ENCODE measurements around the gene MMP17. TPM values are rescaled to one million over a fixed set of nuclear protein-coding genes. Genes with fewer than 3 reads are reported as not detected.
A peak's percentile ranks its signal among the peaks of the same experiment; 100 is the strongest.

The MMP17 gene
- 1 to 10 TPM in 2 of 4 donors, not detected in 2; 2.5 to 4.5 TPM for polyA plus RNA-seq
- long read RNA-seq, donor 1, partial matches to known transcripts: 0 of 3 reads
- long read RNA-seq, donor 1, other reads (novel, unspliced or antisense): 0 of 3 reads
- long read RNA-seq, donor 2: 0 reads
- long read RNA-seq, donor 3: 0 reads
- long read RNA-seq, donor 4: 0 reads
- long read RNA-seq, donor 5: 0 reads
- long read RNA-seq, donor 6: 0 reads
- long read RNA-seq, donor 7: 0 reads
- long read RNA-seq, donor 8: 0 reads
- long read RNA-seq, donor 9: 0 reads
- long read RNA-seq, donor 10, partial matches to known transcripts: 0 of 6 reads
- long read RNA-seq, donor 10, other reads (novel, unspliced or antisense): 0 of 6 reads

GRCh38 chr12:131827961-131828534 is at the start of gene MMP17:
TSS of gene MMP17 (plus strand) at chr12:131828393. CDS start at chr12:131828495, 102 bp downstream.
- peak within 1 kb of the TSS; percentile 34 to 38 (median 35) for H3K4me3 ChIP-seq (ENCODE audit: low read depth in 1 of 3, low read length in 3 of 3)
- FAIRE-seq: no peak
- 0 to 1% (median 1%) methylated on average over 40 to 86 of the region's 86 CpGs for WGBS, 3 donors
- no peaks in the 10 kb centered on the region for H3K36me3 ChIP-seq (ENCODE audit: control insufficient read depth in 3 of 3, insufficient read depth in 2 of 3, low read depth in 1 of 3, low read length in 3 of 3)
- peak in 1 of 2 donors; percentile 43 for DNase-seq
- peaks cover 0 to 45% (median 19%) of the 10 kb centered on the region in 3 donors for H3K27me3 ChIP-seq (ENCODE audit: control insufficient read depth in 3 of 3, insufficient read depth in 3 of 3, low read length in 3 of 3)
- no peaks in the 10 kb centered on the region for H3K9me3 ChIP-seq (ENCODE audit: control insufficient read depth in 2 of 2, insufficient read depth in 1 of 2, low read depth in 1 of 2, low read length in 1 of 2)
- no peak within 1 kb of the TSS for H3K27ac ChIP-seq (ENCODE audit: low read depth in 1 of 3, low read length in 2 of 3)
- H3K4me1 ChIP-seq (ENCODE audit: control insufficient read depth in 3 of 3, insufficient read depth in 2 of 3, low read depth in 1 of 3, low read length in 2 of 3): peaks cover 0 to 5% (median 4%) of the 10 kb centered on the region in 3 donors

- Histone ChIP-seq H3K4me3 (ENCODE audit: low read depth in 1 of 3, low read length in 3 of 3) (no peak overlapping the region), H3K36me3 (ENCODE audit: control insufficient read depth in 3 of 3, insufficient read depth in 2 of 3, low read depth in 1 of 3, low read length in 3 of 3) (peaks cover 6 to 48% (median 14%) of the 10 kb centered on the region in 3 donors), H3K9me3 (ENCODE audit: control insufficient read depth in 2 of 2, insufficient read depth in 1 of 2, low read depth in 1 of 2, low read length in 1 of 2) (no peaks in the 10 kb centered on the region), H3K4me1 (ENCODE audit: control insufficient read depth in 3 of 3, insufficient read depth in 2 of 3, low read depth in 1 of 3, low read length in 2 of 3) (no peaks in the 10 kb centered on the region), H3K27me3 (ENCODE audit: control insufficient read depth in 3 of 3, insufficient read depth in 3 of 3, low read length in 3 of 3) (no peaks in the 10 kb centered on the region), H3K27ac (ENCODE audit: low read depth in 1 of 3, low read length in 2 of 3) (no peak overlapping the region)
- DNase-seq (no peak), FAIRE-seq (no peak)
- 98% methylated on average over 23 of the region's 23 CpGs for WGBS, 3 donors
These were observed 49.2 kb upstream of the MMP17 start for GRCh38 chr12:131779027-131779426.

GRCh38 chr12:131782061-131782460 is 46.1 kb upstream of the MMP17 start:
- FAIRE-seq (no peak), DNase-seq (no peak)
- 95 to 100% (median 100%) methylated on average over 2 of the region's 2 CpGs for WGBS, 3 donors
- Histone ChIP-seq H3K27ac (ENCODE audit: low read depth in 1 of 3, low read length in 2 of 3) (no peak overlapping the region), H3K4me1 (ENCODE audit: control insufficient read depth in 3 of 3, insufficient read depth in 2 of 3, low read depth in 1 of 3, low read length in 2 of 3) (no peaks in the 10 kb centered on the region), H3K4me3 (ENCODE audit: low read depth in 1 of 3, low read length in 3 of 3) (no peak overlapping the region), H3K9me3 (ENCODE audit: control insufficient read depth in 2 of 2, insufficient read depth in 1 of 2, low read depth in 1 of 2, low read length in 1 of 2) (no peaks in the 10 kb centered on the region), H3K36me3 (ENCODE audit: control insufficient read depth in 3 of 3, insufficient read depth in 2 of 3, low read depth in 1 of 3, low read length in 3 of 3) (peaks cover 11 to 60% (median 14%) of the 10 kb centered on the region in 3 donors), H3K27me3 (ENCODE audit: control insufficient read depth in 3 of 3, insufficient read depth in 3 of 3, low read length in 3 of 3) (no peaks in the 10 kb centered on the region)

- 61 to 87% (median 76%) methylated on average over 10 of the region's 10 CpGs for WGBS, 3 donors
These were observed 44.2 kb upstream of the MMP17 start for GRCh38 chr12:131783915-131784541.

GRCh38 chr12:131784909-131785762 is 43.1 kb upstream of the MMP17 start:
- DNase-seq (no peak), FAIRE-seq (no peak)
- 88 to 95% (median 94%) methylated on average over 30 of the region's 30 CpGs for WGBS, 3 donors
- Histone ChIP-seq H3K9me3 (ENCODE audit: control insufficient read depth in 2 of 2, insufficient read depth in 1 of 2, low read depth in 1 of 2, low read length in 1 of 2) (no peaks in the 10 kb centered on the region), H3K27me3 (ENCODE audit: control insufficient read depth in 3 of 3, insufficient read depth in 3 of 3, low read length in 3 of 3) (no peaks in the 10 kb centered on the region), H3K36me3 (ENCODE audit: control insufficient read depth in 3 of 3, insufficient read depth in 2 of 3, low read depth in 1 of 3, low read length in 3 of 3) (peaks cover 13 to 63% (median 22%) of the 10 kb centered on the region in 3 donors), H3K4me1 (ENCODE audit: control insufficient read depth in 3 of 3, insufficient read depth in 2 of 3, low read depth in 1 of 3, low read length in 2 of 3) (no peaks in the 10 kb centered on the region), H3K4me3 (ENCODE audit: low read depth in 1 of 3, low read length in 3 of 3) (no peak overlapping the region), H3K27ac (ENCODE audit: low read depth in 1 of 3, low read length in 2 of 3) (no peak overlapping the region)

More at GRCh38 chr12:131783915-131784541, 44.2 kb upstream of the MMP17 start:
- Histone ChIP-seq H3K27ac (ENCODE audit: low read depth in 1 of 3, low read length in 2 of 3) (no peak overlapping the region), H3K4me1 (ENCODE audit: control insufficient read depth in 3 of 3, insufficient read depth in 2 of 3, low read depth in 1 of 3, low read length in 2 of 3) (no peaks in the 10 kb centered on the region), H3K9me3 (ENCODE audit: control insufficient read depth in 2 of 2, insufficient read depth in 1 of 2, low read depth in 1 of 2, low read length in 1 of 2) (no peaks in the 10 kb centered on the region), H3K36me3 (ENCODE audit: control insufficient read depth in 3 of 3, insufficient read depth in 2 of 3, low read depth in 1 of 3, low read length in 3 of 3) (peaks cover 10 to 62% (median 18%) of the 10 kb centered on the region in 3 donors), H3K27me3 (ENCODE audit: control insufficient read depth in 3 of 3, insufficient read depth in 3 of 3, low read length in 3 of 3) (no peaks in the 10 kb centered on the region), H3K4me3 (ENCODE audit: low read depth in 1 of 3, low read length in 3 of 3) (no peak overlapping the region)
- FAIRE-seq (no peak), DNase-seq (no peak)

- Histone ChIP-seq H3K4me1 (ENCODE audit: control insufficient read depth in 3 of 3, insufficient read depth in 2 of 3, low read depth in 1 of 3, low read length in 2 of 3) (no peaks in the 10 kb centered on the region), H3K36me3 (ENCODE audit: control insufficient read depth in 3 of 3, insufficient read depth in 2 of 3, low read depth in 1 of 3, low read length in 3 of 3) (peaks cover 13 to 63% (median 22%) of the 10 kb centered on the region in 3 donors), H3K4me3 (ENCODE audit: low read depth in 1 of 3, low read length in 3 of 3) (no peak overlapping the region), H3K27me3 (ENCODE audit: control insufficient read depth in 3 of 3, insufficient read depth in 3 of 3, low read length in 3 of 3) (no peaks in the 10 kb centered on the region), H3K27ac (ENCODE audit: low read depth in 1 of 3, low read length in 2 of 3) (no peak overlapping the region), H3K9me3 (ENCODE audit: control insufficient read depth in 2 of 2, insufficient read depth in 1 of 2, low read depth in 1 of 2, low read length in 1 of 2) (no peaks in the 10 kb centered on the region)
- DNase-seq (no peak), FAIRE-seq (no peak)
- 94 to 97% (median 95%) methylated on average over 15 of the region's 15 CpGs for WGBS, 3 donors
These were observed 42.3 kb upstream of the MMP17 start for GRCh38 chr12:131785763-131786330.

GRCh38 chr12:131786331-131786730 is 41.9 kb upstream of the MMP17 start:
- H3K36me3 ChIP-seq (ENCODE audit: control insufficient read depth in 3 of 3, insufficient read depth in 2 of 3, low read depth in 1 of 3, low read length in 3 of 3): peaks cover 13 to 66% (median 22%) of the 10 kb centered on the region in 3 donors
- WGBS, 3 donors: 79 to 90% (median 89%) methylated on average over 11 to 15 of the region's 15 CpGs
- DNase-seq: no peak
- no peak for FAIRE-seq
- H3K9me3 ChIP-seq (ENCODE audit: control insufficient read depth in 2 of 2, insufficient read depth in 1 of 2, low read depth in 1 of 2, low read length in 1 of 2): no peaks in the 10 kb centered on the region
- H3K27ac ChIP-seq (ENCODE audit: low read depth in 1 of 3, low read length in 2 of 3): no peak overlapping the region
- H3K4me3 ChIP-seq (ENCODE audit: low read depth in 1 of 3, low read length in 3 of 3): no peak overlapping the region
- H3K4me1 ChIP-seq (ENCODE audit: control insufficient read depth in 3 of 3, insufficient read depth in 2 of 3, low read depth in 1 of 3, low read length in 2 of 3): no peaks in the 10 kb centered on the region
- H3K27me3 ChIP-seq (ENCODE audit: control insufficient read depth in 3 of 3, insufficient read depth in 3 of 3, low read length in 3 of 3): no peaks in the 10 kb centered on the region
